GM21825 (cell line): ENCODE results near the gene CD36.
A peak's percentile ranks its signal among the peaks of the same experiment; 100 is the strongest.

Experiments
- ATAC-seq: cut with Tn5 transposase; IDR thresholded peaks from one replicate; pipeline ENCODE4 v1.9.1; 2021; ENCODE audit warnings: mild to moderate bottlenecking, moderate library complexity; ENCODE audit not compliant: unreplicated experiment

Gene CD36

GRCh38 chr7:80686576-80686975 is 48.1 kb downstream of the CD36 start:
- ATAC-seq: no peak

- ATAC-seq: peak; percentile 78
Observed at GRCh38 chr7:80699045-80699638, 60.7 kb downstream of the CD36 start.

GRCh38 chr7:80699721-80700256 is 61.3 kb downstream of the CD36 start:
- no peak for ATAC-seq

- ATAC-seq: no peak
Observed at GRCh38 chr7:80703272-80703671, 64.8 kb downstream of the CD36 start.

- ATAC-seq: no peak
Observed at GRCh38 chr7:80705130-80705781, 66.8 kb downstream of the CD36 start.

GRCh38 chr7:80707318-80707717 is 68.9 kb downstream of the CD36 start:
- ATAC-seq: no peak

GRCh38 chr7:80708123-80708522 is 69.7 kb downstream of the CD36 start:
- no peak for ATAC-seq

- ATAC-seq: no peak
Observed at GRCh38 chr7:80711531-80711930, 73.1 kb downstream of the CD36 start.

GRCh38 chr7:80719261-80719660 is 80.8 kb downstream of the CD36 start:
- ATAC-seq: no peak

GRCh38 chr7:80720146-80720545 is 81.7 kb downstream of the CD36 start:
- no peak for ATAC-seq

GRCh38 chr7:80721883-80722615 is 83.6 kb downstream of the CD36 start:
- no peak for ATAC-seq

GRCh38 chr7:80722616-80723195 is 84.3 kb downstream of the CD36 start:
- no peak for ATAC-seq

GRCh38 chr7:80724249-80724871 is 85.9 kb downstream of the CD36 start:
- ATAC-seq: no peak

- ATAC-seq: no peak
Observed at GRCh38 chr7:80725181-80725611, 86.8 kb downstream of the CD36 start.
